BLaER1 (cell line): Measurements from ENCODE around the gene SFI1.
"Not testable (repeated sequence)": the region's sequence is repeated elsewhere in the genome, so short reads cannot be mapped to it uniquely, and the experiment has no call there.

Source experiments
- H3K27ac ChIP-seq: shearing (Covaris generic); formaldehyde crosslinking; 2 replicates; pipeline ENCODE4 v1.8.1; 2022
- H3K27me3 ChIP-seq: shearing (Covaris generic); formaldehyde crosslinking; 2 replicates; pipeline ENCODE4 v1.8.1; 2022
- H3K36me3 ChIP-seq: shearing (Covaris generic); formaldehyde crosslinking; 2 replicates; pipeline ENCODE4 v1.8.1; 2022
- H3K4me1 ChIP-seq: shearing (Covaris generic); formaldehyde crosslinking; 2 replicates; pipeline ENCODE4 v1.8.1; 2022
- H3K4me2 ChIP-seq: shearing (Covaris generic); formaldehyde crosslinking; 2 replicates; pipeline ENCODE4 v1.8.1; 2022
- H3K4me3 ChIP-seq: shearing (Covaris generic); formaldehyde crosslinking; 2 replicates; pipeline ENCODE4 v1.8.1; 2022
- H3K9ac ChIP-seq: shearing (Covaris generic); formaldehyde crosslinking; 2 replicates; pipeline ENCODE4 v1.8.1; 2022
- H3K9me3 ChIP-seq: shearing (Covaris generic); formaldehyde crosslinking; 2 replicates; pipeline ENCODE4 v1.8.1; 2022
- H4K20me1 ChIP-seq: shearing (Covaris generic); formaldehyde crosslinking; 2 replicates; pipeline ENCODE4 v1.8.1; 2022
- Cebpa-rat ChIP-seq: shearing (Covaris generic); IDR thresholded peaks from 2 replicates; pipeline ENCODE4 v1.8.1; 2022

SFI1 gene

GRCh38 chr22:31583861-31584485 lies 87.6 kb downstream of the SFI1 start:
- no peaks in the 10 kb centered on the region for H3K9me3 ChIP-seq
- no peak overlapping the region for H3K9ac ChIP-seq
- H3K4me2 ChIP-seq = no peak overlapping the region
- H3K4me3 ChIP-seq = no peak overlapping the region
- no peak overlapping the region for H3K27ac ChIP-seq
- no peak for TF ChIP-seq Cebpa-rat
- H4K20me1 ChIP-seq = no peaks in the 10 kb centered on the region
- peaks cover 74% of the 10 kb centered on the region for H3K36me3 ChIP-seq
- H3K27me3 ChIP-seq = no peaks in the 10 kb centered on the region
- H3K4me1 ChIP-seq = no peaks in the 10 kb centered on the region

- H3K27ac ChIP-seq = no peak overlapping the region
- H3K36me3 ChIP-seq = peaks cover 71% of the 10 kb centered on the region
- no peaks in the 10 kb centered on the region for H3K27me3 ChIP-seq
These were observed 88.4 kb downstream of the SFI1 start for GRCh38 chr22:31584804-31585160.

GRCh38 chr22:31585161-31585859 lies 89.0 kb downstream of the SFI1 start:
- Histone ChIP-seq H3K4me1 (no peaks in the 10 kb centered on the region), H3K4me2 (no peak overlapping the region), H3K36me3 (peaks cover 67% of the 10 kb centered on the region), H3K9ac (no peak overlapping the region), H4K20me1 (no peaks in the 10 kb centered on the region), H3K27me3 (no peaks in the 10 kb centered on the region), H3K27ac (no peak overlapping the region), H3K9me3 (no peaks in the 10 kb centered on the region), H3K4me3 (no peak overlapping the region)
- no peak for TF ChIP-seq Cebpa-rat

More at GRCh38 chr22:31584804-31585160, 88.4 kb downstream of the SFI1 start:
- Histone ChIP-seq H3K4me2 (no peak overlapping the region), H3K9ac (no peak overlapping the region), H4K20me1 (no peaks in the 10 kb centered on the region), H3K9me3 (no peaks in the 10 kb centered on the region), H3K4me1 (no peaks in the 10 kb centered on the region), H3K4me3 (no peak overlapping the region)
- TF ChIP-seq Cebpa-rat = no peak

- H3K4me3 ChIP-seq = no peak overlapping the region
- TF ChIP-seq Cebpa-rat = no peak
- H3K9me3 ChIP-seq = no peaks in the 10 kb centered on the region
- peaks cover 59% of the 10 kb centered on the region for H3K36me3 ChIP-seq
- H3K4me2 ChIP-seq = no peak overlapping the region
- H3K9ac ChIP-seq = no peak overlapping the region
- H3K27me3 ChIP-seq = no peaks in the 10 kb centered on the region
- H3K27ac ChIP-seq = no peak overlapping the region
- H3K4me1 ChIP-seq = no peaks in the 10 kb centered on the region
- no peaks in the 10 kb centered on the region for H4K20me1 ChIP-seq
These were observed 90.0 kb downstream of the SFI1 start for GRCh38 chr22:31586137-31586920.

- Histone ChIP-seq H3K4me3 (no peak overlapping the region), H4K20me1 (no peaks in the 10 kb centered on the region), H3K4me1 (no peaks in the 10 kb centered on the region), H3K27ac (no peak overlapping the region), H3K36me3 (peaks cover 50% of the 10 kb centered on the region), H3K9me3 (no peaks in the 10 kb centered on the region), H3K27me3 (no peaks in the 10 kb centered on the region), H3K4me2 (no peak overlapping the region), H3K9ac (no peak overlapping the region)
- no peak for TF ChIP-seq Cebpa-rat
These were observed 92.8 kb downstream of the SFI1 start for GRCh38 chr22:31588970-31589675.

- H3K4me3 ChIP-seq, H3K27me3 ChIP-seq, H4K20me1 ChIP-seq, H3K27ac ChIP-seq, H3K4me2 ChIP-seq, H3K4me1 ChIP-seq, H3K9ac ChIP-seq, H3K9me3 ChIP-seq: not testable (repeated sequence)
- H3K36me3 ChIP-seq = peaks cover 43% of the 10 kb centered on the region
These were observed 93.8 kb downstream of the SFI1 start for GRCh38 chr22:31590161-31590560.

- H3K4me1 ChIP-seq = no peaks in the 10 kb centered on the region
- H3K9me3 ChIP-seq = no peaks in the 10 kb centered on the region
- TF ChIP-seq Cebpa-rat = no peak
- no peaks in the 10 kb centered on the region for H3K27me3 ChIP-seq
- no peaks in the 10 kb centered on the region for H4K20me1 ChIP-seq
- H3K4me2 ChIP-seq = no peak overlapping the region
- H3K9ac ChIP-seq = no peak overlapping the region
- H3K4me3 ChIP-seq = no peak overlapping the region
- 0 out of 2 replicates have a peak, but pooled peaks cover 5% of the 10 kb centered on the region for H3K36me3 ChIP-seq
- H3K27ac ChIP-seq = no peak overlapping the region
These were observed 98.9 kb downstream of the SFI1 start for GRCh38 chr22:31595271-31595670.

- Histone ChIP-seq H3K9ac (no peak overlapping the region), H3K36me3 (peaks cover 40% of the 10 kb centered on the region), H3K27me3 (no peaks in the 10 kb centered on the region), H3K4me1 (no peaks in the 10 kb centered on the region), H4K20me1 (no peaks in the 10 kb centered on the region), H3K27ac (no peak overlapping the region), H3K4me3 (no peak overlapping the region), H3K4me2 (no peak overlapping the region), H3K9me3 (no peaks in the 10 kb centered on the region)
- TF ChIP-seq Cebpa-rat = no peak
These were observed 106.1 kb downstream of the SFI1 start for GRCh38 chr22:31602259-31602952.

GRCh38 chr22:31603081-31603525 lies 106.8 kb downstream of the SFI1 start:
- no peaks in the 10 kb centered on the region for H4K20me1 ChIP-seq
- peaks cover 47% of the 10 kb centered on the region for H3K36me3 ChIP-seq
- H3K9me3 ChIP-seq = no peaks in the 10 kb centered on the region
- H3K27ac ChIP-seq = no peak overlapping the region
- H3K4me1 ChIP-seq = no peaks in the 10 kb centered on the region
- H3K4me2 ChIP-seq = no peak overlapping the region
- H3K4me3 ChIP-seq = no peak overlapping the region
- no peaks in the 10 kb centered on the region for H3K27me3 ChIP-seq
- H3K9ac ChIP-seq = no peak overlapping the region
- no peak for TF ChIP-seq Cebpa-rat
